CD4-positive, alpha-beta T cell treated with Interleukin-17A for 1 hour (primary cell): ENCODE results near the gene SORCS2.

ENCODE experiments used
- DNase-seq: peaks from one replicate; pipeline ENCODE4 v3.0.0-alpha.2; 2020

SORCS2 gene

DNA sequence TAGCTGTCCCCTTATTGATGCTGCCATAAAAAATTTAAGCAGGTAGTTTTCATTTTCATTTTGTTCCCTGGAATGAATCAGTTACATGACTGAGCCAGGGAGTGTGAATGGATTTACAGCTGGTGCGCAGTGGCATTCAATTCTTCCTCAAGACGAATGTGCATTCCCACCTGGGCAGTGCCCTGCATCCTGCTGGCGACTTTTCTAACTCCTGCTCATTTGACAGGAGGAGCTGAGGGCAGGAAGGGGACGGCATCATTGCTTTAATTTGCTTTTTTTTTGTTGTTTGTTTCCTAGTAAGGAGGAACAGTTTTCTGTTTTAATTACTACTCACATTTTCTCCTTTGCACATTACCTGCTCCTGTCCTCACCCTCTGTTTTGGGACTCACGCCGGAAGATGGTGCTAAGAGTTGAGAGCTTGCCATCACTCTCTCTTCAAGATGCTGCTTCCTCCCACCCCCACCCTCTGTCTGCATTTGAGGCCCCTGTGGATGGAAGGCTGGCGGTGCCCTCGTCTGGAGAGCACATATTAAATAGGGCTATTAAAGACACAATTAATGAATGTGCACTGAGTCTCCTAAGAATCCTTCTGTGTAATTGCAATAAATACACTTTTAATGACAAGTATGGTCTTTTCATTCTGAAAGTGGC lies 206.6 kb downstream of the SORCS2 start:
- DNase-seq = no peak

DNA sequence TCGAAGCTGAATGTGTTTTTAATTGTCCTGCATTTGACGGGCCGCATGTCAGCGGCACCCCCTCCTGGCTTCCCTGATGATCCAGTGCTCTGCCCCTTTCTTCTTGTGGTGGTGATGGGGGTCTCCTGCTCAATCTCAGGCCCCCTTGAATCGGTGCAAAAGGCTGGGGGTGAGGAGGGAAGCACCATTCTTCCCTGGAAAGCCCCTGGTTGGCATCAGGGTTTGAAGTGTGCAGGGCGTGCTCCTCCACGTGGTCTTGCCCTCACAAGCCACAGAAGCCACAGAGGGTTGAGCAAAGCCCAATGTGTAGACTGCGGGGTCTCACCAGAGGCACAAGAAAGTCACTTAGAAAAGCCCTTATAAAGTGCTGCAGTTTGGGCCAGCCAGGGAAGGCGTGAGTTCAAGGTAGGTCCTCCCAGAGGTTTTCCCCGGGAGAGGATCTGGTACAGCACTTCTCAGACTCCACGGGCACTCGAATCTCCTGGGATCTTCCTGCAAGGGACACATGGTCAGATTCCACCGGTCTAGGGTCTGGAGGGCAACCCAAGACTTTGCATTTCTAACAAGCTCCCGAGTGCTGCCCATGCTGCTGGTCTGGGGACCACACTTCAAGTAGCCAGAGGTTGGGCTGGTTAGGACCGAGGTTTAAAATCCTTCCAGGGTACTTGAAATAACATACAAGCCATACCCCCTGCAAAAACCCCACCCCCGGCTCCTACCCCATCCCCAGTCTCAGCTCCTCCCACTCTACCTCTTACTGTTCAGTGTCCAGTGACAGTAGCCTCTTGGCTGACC lies 207.3 kb downstream of the SORCS2 start:
- no peak for DNase-seq

DNA sequence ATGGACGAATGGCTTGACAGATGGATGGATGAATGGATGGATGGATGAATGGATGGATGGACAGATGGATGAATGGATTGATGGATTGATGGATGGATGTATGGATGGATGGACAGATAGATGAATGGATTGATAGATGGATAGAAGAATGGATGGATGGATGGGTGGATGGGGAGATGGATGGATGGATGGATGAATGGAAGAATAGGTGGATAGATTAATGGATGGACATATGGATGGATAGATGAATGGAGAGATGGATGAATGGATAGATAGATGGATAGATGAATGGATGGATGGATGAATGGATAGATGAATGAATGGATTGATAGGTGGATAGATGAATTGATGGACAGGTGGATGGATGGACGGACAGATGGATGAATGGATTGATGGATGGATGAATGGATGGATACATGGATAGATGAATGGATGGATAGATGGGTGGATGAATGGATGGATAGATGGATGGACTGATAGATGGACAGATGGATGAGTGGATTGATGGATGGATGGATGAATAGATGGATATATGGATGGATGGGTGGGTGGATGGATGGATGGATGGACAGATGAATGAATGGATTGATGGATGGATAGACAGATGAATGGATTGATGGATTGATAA lies 208.4 kb downstream of the SORCS2 start:
- no peak for DNase-seq

- no peak for DNase-seq
Observed at GRCh38 chr4:7402526-7402925, 210.2 kb downstream of the SORCS2 start.

- DNase-seq = no peak
Observed at GRCh38 chr4:7403001-7403400, 210.7 kb downstream of the SORCS2 start.

GRCh38 chr4:7408166-7408565 lies 215.8 kb downstream of the SORCS2 start:
- no peak for DNase-seq

DNA sequence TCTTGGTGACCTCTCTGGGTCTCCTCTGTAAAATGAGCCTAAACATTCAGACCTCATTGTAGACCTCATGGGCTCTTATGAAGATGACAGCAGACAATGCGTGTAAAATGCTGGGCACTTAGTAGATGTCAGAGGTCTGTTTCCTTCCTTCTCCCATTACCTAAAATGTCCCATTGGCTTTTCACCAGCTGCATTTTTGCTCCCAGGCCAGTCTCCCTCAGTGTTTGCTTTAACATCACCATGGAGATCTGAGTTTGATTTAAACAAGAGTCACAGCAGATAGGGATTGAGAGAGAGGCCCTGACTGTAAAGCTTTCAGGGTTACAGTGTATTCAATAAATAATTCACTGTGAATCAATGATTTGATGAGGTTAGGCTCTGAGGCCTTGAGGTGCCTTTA lies 218.1 kb downstream of the SORCS2 start:
- no peak for DNase-seq

GRCh38 chr4:7411491-7411890 lies 219.2 kb downstream of the SORCS2 start:
- no peak for DNase-seq

DNA sequence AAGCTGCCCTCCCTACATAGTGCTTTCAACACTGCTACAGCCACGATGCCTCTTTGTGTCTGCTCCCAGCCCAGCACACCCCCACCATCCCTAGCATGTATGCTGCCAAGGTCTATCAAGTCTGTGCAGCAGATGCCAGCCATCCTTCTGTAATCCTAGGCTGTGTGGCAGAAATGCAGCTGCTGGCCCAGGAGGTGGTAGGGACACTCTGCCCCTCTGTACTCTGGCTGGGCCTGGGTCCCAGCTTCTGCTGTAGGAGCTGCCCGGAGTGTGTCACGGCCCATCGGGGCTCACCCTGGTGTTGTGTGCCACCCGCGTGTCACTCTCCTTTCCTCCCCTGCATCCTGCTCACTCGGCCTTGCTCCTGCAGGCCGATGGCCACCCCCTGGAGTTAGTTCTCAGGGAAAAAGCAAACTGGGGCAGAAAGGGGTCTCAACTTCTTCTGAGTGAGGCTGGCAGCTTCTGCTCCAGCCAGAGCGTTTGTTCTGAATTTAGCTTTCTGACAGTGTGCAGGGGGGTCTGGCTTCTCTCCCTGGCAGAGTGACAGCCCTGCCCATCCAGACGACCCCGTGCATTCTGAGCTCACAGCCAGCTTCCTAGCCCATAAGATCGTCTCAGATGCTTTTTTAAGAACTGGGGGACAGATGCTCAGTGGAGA lies 219.7 kb downstream of the SORCS2 start:
- DNase-seq = no peak

- no peak for DNase-seq
Observed at GRCh38 chr4:7412554-7412912, 220.2 kb downstream of the SORCS2 start.

GRCh38 chr4:7414046-7414445 lies 221.7 kb downstream of the SORCS2 start:
- no peak for DNase-seq

DNA sequence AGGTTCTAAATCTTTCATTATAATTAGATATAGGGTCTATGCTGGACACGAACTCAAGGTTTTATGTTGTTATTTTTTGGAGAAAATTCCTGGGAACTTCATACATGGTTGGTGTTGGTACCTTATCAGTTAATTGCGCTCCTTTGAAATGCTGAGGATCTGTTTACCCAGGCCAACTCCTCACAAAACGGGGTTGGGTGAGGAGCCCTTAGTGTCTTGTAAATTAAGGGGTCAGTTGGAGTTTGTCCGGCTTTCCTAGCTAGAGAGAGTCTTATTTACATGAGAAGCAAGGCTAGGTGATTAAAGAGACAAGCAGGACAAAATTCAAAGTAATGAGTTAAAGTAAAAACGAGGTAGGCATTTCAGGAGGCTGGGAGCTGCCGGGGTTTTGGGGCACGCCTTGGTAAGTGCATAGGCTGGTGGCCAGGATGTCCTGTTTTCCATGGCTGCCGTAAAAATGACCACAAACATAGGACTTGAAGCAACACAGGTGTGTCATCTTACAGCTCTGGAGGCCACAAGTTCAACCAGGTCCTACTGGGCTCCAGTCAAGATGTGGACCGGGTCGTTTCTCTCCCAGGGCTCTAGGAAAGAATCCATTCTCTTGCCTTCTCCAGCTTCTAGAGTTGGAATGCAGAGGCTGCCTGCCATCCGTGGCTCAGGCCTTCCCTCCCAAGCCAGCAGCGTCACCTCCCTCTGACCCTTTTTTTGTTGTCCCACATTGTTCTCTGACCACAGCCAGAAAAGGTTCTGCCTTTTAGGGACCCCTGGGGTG lies 222.6 kb downstream of the SORCS2 start:
- no peak for DNase-seq

- DNase-seq = no peak
Observed at GRCh38 chr4:7415927-7416686, 223.8 kb downstream of the SORCS2 start.

DNA sequence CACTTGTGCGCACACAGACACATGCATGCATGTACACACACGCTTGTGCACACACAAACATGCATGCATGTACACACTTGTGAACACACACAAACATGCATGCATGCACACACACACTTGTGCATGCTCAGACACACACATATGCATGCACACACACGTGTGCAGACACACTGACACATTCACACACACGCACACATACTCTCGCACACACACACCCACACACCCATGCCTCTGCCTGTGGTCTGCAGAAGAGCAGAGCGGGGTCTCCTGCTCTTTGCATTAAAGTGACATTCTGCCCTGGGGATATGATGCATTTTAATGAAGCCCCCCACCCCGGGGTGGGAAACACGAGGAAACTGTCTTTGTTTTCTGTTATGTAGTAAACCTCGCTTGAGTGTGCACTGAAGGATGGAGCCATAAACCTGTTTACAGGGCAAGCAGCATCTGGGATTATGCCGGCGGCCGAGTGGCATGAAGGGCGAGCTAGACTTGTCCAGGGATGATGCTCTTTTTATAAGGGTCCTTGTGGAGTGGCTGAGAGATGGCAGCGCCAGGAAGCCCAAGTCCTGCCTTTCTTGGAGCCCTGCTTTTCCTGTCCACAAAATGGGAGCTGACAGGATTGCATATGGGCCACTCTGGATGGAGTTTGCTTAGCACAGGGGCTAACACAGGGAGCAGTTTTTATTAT lies 224.6 kb downstream of the SORCS2 start:
- DNase-seq = no peak

DNA sequence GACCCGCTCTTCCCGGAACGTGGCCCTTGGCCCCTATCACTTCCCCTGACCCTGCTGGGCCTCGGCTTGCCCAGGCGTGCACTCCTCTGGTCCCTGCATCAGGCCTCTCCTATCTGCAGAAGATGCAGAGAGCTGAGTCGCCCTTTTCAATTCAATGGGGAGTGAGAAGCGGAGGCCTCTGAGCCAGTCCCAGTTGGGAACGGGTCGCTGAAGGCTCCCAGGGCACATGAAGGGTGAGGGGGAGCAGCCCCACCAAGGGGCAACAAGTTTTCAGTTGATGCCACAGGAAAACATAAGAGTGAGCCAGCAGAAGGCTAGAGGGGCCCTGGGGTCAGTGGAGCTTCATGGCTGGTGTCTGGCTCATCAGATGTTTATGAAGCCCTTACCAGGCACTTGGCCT lies 225.3 kb downstream of the SORCS2 start:
- DNase-seq = no peak

GRCh38 chr4:7418131-7418943 lies 226.0 kb downstream of the SORCS2 start:
- DNase-seq = no peak

DNA sequence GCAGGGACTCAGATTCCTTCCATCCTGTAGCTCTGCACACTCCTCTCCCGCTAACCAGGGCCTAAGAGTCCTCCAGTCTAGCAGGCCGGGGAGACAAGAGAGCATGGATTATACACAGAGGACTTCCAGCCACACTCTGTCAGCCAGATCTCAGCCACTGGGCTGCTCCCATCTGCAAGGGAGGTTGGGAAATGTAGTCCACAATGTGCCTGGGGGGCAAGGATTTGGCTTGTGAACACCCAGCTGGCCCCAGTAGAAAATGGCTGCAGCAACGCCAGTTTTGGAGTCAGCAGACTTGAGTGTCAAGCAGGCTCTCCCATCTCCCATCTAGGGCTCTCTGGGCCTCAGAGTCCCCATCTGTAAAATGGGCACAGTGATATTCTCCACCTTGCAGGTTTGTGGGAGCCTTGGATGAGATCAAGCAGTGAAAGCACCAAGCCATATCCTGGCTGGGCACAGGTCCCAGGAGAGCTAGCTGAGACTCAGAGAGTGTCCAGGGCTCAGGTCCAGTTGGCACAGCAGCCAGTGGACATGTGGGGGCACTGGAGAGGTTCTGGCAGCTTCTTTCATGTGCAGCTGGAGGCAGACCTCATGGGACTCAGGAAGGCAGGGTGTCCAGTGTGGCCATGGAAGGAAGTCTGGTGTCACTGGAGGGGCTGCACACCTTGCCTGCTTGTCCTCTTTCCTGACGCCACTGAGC lies 227.8 kb downstream of the SORCS2 start:
- DNase-seq = no peak

- DNase-seq = no peak
Observed at GRCh38 chr4:7420661-7421040, 228.3 kb downstream of the SORCS2 start.

DNA sequence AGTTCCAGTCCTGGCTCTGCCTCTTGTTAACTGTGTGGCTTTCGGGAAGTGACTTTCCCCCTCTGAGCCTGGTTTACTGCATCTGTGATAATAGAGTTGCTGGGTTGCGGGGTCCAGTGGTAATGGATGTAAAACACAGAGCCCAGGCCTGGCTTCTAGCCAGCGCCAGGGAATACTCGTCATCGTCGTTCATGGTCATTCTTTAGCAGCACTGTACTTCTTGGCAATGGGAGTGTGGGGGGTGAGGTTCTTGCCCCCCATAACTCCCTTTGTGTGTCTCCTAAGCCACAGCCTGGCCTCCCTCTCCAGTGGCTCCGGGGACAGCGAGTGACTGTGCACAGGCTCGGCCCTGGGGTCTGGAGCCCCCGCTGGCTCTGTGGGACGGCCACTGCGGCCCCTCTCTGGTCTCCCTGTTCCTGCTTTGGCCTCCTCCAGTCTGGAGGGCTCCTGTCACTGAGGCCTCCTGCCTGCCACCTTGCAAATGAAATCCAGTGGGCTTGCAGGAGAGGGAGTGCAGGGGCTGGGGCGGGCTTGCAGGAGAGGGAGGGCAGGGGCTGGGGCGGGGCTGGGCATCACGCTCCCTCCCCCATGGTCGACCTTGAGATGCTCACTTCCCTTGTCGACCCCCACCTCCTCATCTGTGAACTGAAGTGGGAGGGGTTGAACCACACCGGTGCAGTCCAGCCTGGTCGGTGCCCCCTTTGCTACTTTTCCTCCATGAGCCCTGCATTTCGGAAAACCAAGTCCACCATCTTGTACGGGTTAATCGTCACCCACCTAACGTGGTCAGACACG lies 229.2 kb downstream of the SORCS2 start:
- DNase-seq = no peak
